Measurements from ENCODE around the gene ANAPC2.

DNA sequence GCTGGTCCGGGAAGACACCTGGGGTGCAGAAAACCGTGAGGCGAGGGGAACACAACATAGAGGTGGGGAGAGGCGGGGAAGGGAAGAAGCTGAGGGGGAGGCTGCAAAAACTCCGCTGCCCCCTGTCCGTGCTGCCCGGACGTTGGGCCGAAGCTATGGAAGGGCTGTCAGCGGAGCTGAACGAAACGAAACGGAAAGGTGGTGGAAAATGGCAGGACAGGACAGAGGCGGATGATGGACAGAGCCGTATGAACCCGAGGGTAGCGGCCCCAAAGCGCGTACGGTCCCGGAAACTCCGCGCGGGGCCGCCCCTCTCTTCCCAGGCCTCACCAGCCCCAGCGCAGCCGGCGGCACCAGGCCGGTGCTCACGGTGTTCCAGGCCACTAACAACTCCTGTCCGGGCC is 272 bp downstream of the ANAPC2 start:
- TF ChIP-seq POLR2A (IDR thresholded peaks at IDR 0.05) (no peak), POLR2AphosphoS5 (IDR thresholded peaks at IDR 0.05) (no peak)
- TF ChIP-seq, protein P1, sequence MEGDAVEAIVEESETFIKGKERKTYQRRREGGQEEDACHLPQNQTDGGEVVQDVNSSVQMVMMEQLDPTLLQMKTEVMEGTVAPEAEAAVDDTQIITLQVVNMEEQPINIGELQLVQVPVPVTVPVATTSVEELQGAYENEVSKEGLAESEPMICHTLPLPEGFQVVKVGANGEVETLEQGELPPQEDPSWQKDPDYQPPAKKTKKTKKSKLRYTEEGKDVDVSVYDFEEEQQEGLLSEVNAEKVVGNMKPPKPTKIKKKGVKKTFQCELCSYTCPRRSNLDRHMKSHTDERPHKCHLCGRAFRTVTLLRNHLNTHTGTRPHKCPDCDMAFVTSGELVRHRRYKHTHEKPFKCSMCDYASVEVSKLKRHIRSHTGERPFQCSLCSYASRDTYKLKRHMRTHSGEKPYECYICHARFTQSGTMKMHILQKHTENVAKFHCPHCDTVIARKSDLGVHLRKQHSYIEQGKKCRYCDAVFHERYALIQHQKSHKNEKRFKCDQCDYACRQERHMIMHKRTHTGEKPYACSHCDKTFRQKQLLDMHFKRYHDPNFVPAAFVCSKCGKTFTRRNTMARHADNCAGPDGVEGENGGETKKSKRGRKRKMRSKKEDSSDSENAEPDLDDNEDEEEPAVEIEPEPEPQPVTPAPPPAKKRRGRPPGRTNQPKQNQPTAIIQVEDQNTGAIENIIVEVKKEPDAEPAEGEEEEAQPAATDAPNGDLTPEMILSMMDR (IDR thresholded peaks at IDR 0.05) = no peak

All from sigmoid colon (tissue), 4 donors.